Measurements from ENCODE around the gene RTRAF. TPM values are rescaled to one million over a fixed set of nuclear protein-coding genes. Genes with fewer than 3 reads are reported as not detected.

The RTRAF gene
- total and polyA plus RNA-seq, 2 of the 8 experiments (the other 6 are each of a cell fraction or from before 2014, with no cell fraction given), result 149 to 359 TPM

- FAIRE-seq (no peak), DNase-seq (ENCODE audit: low read depth in 1 of 2, low spot score in 2 of 2) (no peak)
- no peak overlapping the region for H3K4me3 ChIP-seq (ENCODE audit: extremely low read depth in 1 of 4, insufficient read depth in 2 of 4, low read depth in 3 of 4, low read length in 4 of 4)
These were observed 14.0 kb downstream of the RTRAF start for GRCh38 chr14:52003324-52003723.

More at GRCh38 chr14:52003324-52003723, 14.0 kb downstream of the RTRAF start:
- H2AK5ac ChIP-seq (ENCODE audit: low read depth, low read length), result no peak overlapping the region
- H3K27me3 ChIP-seq (replicated peaks in 1 of 4; ENCODE audit: control insufficient read depth in 3 of 4, extremely low read depth in 1 of 4, insufficient read depth in 3 of 4, low read length in 3 of 4), result no peaks in the 10 kb centered on the region
- H3K79me1 ChIP-seq (ENCODE audit: low read depth, low read length), result peaks cover 2% of the 10 kb centered on the region
- no peak overlapping the region for H3K4me2 ChIP-seq (ENCODE audit: insufficient read depth in 1 of 2, low read depth in 2 of 2, low read length in 2 of 2)
- 87% methylated on average over 3 of the region's 3 CpGs; no CpG with 5 or more reads in 1 of the 2 experiments for WGBS, 2 experiments (ENCODE audit: extremely low coverage in 1 of 2, insufficient coverage in 1 of 2, insufficient read length in 1 of 2, insufficient replicate concordance in 2 of 2, low coverage in 1 of 2, low lambda C conversion rate in 2 of 2, missing lambda C conversion rate in 1 of 2)
- H3K56ac ChIP-seq (replicated peaks; ENCODE audit: insufficient read length, low read depth, low read length), result no peak overlapping the region
- peaks cover 0 to 3% (median 1%) of the 10 kb centered on the region in 4 experiments; a peak in 3 of 7 replicates for H3K4me1 ChIP-seq (replicated peaks in 1 of 4; ENCODE audit: control insufficient read depth in 3 of 4, insufficient read depth in 4 of 4, low read length in 3 of 4)
- H3K18ac ChIP-seq (ENCODE audit: extremely low read depth, low read length), result no peak overlapping the region
- no peak overlapping the region for H2BK20ac ChIP-seq (ENCODE audit: low read length)
- no peak overlapping the region for H3K9ac ChIP-seq (replicated peaks in 1 of 4; ENCODE audit: extremely low read depth in 1 of 4, low read depth in 3 of 4, low read length in 3 of 4)
- H2BK12ac ChIP-seq (ENCODE audit: low read depth, low read length), result no peak overlapping the region
- H4K8ac ChIP-seq (ENCODE audit: extremely low read depth, insufficient read depth, low read length), result no peak overlapping the region
- H3K36me3 ChIP-seq (ENCODE audit: control insufficient read depth in 2 of 4, insufficient read depth in 4 of 4, low read length in 3 of 4), result peaks cover 27 to 97% (median 64%) of the 10 kb centered on the region in 4 experiments
- no peak overlapping the region for H2BK120ac ChIP-seq (replicated peaks; ENCODE audit: low read depth, low read length)
- H3K79me2 ChIP-seq (ENCODE audit: control insufficient read depth in 1 of 2, insufficient read depth in 2 of 2, low read length in 2 of 2), result no peaks in the 10 kb centered on the region; a peak in 1 of 4 replicates
- TF ChIP-seq CBX8 (IDR thresholded peaks at IDR 0.05; ENCODE audit: borderline replicate concordance, low read depth, low read length) (no peak), MAFK (IDR thresholded peaks at IDR 0.05; ENCODE audit: low read depth, low read length) (no peak), SP1 (IDR thresholded peaks at IDR 0.05; ENCODE audit: low read depth, low read length) (no peak), GTF2F1 (IDR thresholded peaks at IDR 0.05; ENCODE audit: borderline replicate concordance, low read depth, low read length) (no peak), CREB1 (IDR thresholded peaks at IDR 0.05) (no peak), SP2 (IDR thresholded peaks at IDR 0.05; ENCODE audit: low read length) (no peak), FOSL1 (IDR thresholded peaks at IDR 0.05; ENCODE audit: insufficient read depth, low read depth, low read length) (no peak), JUND (IDR thresholded peaks at IDR 0.05; ENCODE audit: low read length) (no peak), TAF7 (optimal IDR thresholded peaks at IDR 0.05; ENCODE audit: borderline replicate concordance, low read depth, low read length) (no peak), RNF2 (IDR thresholded peaks at IDR 0.05; ENCODE audit: borderline replicate concordance, low read depth, low read length, missing control alignments, poor library complexity, severe bottlenecking) (no peak), CBX5 (IDR thresholded peaks at IDR 0.05; ENCODE audit: low read depth, low read length) (no peak), CTCF (IDR thresholded peaks at IDR 0.05; ENCODE audit: control extremely low read depth in 1 of 3, insufficient read depth in 1 of 3, low read depth in 1 of 3, low read length in 3 of 3) (no peak)
- peaks cover 3 to 13% of the 10 kb centered on the region in 2 experiments for H4K20me1 ChIP-seq (replicated peaks in 1 of 2; ENCODE audit: control insufficient read depth in 1 of 2, insufficient read depth in 2 of 2, low read length in 2 of 2)
- POLR2A ChIA-PET (ENCODE audit: partially characterized antibody), result interaction anchor here (0.7 to 2.0 kb wide), 2 partner anchors 8 to 12 kb away, joined by 3 to 7 read pairs; no protein-coding TSS in a partner anchor
- H3K23me2 ChIP-seq (ENCODE audit: low read depth, low read length), result no peaks in the 10 kb centered on the region
- CTCF ChIA-PET (ENCODE audit: partially characterized antibody), result interaction anchor here (1.4 to 2.0 kb wide), 3 partner anchors 11 to 132 kb away, joined by 4 to 8 read pairs (median 7); no protein-coding TSS in a partner anchor
- H4K5ac ChIP-seq (ENCODE audit: insufficient read length, low read depth, low read length), result no peak overlapping the region
- H2AFZ ChIP-seq (ENCODE audit: low read length), result no peak overlapping the region
- no peak overlapping the region for H3K27ac ChIP-seq (ENCODE audit: low read depth, low read length)
- H3K23ac ChIP-seq (ENCODE audit: insufficient read length), result no peak overlapping the region
- no peak overlapping the region for H3K14ac ChIP-seq (ENCODE audit: insufficient read length)
- no peak overlapping the region for H3K4ac ChIP-seq (replicated peaks; ENCODE audit: insufficient read length, low read depth, low read length)
- no peak overlapping the region for H4K91ac ChIP-seq (replicated peaks; ENCODE audit: insufficient read length, low read length)
- H3K9me3 ChIP-seq (ENCODE audit: insufficient read depth in 2 of 2, low read depth in 1 of 2, low read length in 1 of 2), result no peaks in the 10 kb centered on the region
- no peak overlapping the region for H2BK15ac ChIP-seq (ENCODE audit: low read length)
- H2BK5ac ChIP-seq (ENCODE audit: low read depth, low read length), result no peak overlapping the region

Measured in H1 (cell line).